ENCODE data around the gene SLCO4A1.
A peak's percentile ranks its signal among the peaks of the same experiment; 100 is the strongest.

SLCO4A1 gene, protein sequence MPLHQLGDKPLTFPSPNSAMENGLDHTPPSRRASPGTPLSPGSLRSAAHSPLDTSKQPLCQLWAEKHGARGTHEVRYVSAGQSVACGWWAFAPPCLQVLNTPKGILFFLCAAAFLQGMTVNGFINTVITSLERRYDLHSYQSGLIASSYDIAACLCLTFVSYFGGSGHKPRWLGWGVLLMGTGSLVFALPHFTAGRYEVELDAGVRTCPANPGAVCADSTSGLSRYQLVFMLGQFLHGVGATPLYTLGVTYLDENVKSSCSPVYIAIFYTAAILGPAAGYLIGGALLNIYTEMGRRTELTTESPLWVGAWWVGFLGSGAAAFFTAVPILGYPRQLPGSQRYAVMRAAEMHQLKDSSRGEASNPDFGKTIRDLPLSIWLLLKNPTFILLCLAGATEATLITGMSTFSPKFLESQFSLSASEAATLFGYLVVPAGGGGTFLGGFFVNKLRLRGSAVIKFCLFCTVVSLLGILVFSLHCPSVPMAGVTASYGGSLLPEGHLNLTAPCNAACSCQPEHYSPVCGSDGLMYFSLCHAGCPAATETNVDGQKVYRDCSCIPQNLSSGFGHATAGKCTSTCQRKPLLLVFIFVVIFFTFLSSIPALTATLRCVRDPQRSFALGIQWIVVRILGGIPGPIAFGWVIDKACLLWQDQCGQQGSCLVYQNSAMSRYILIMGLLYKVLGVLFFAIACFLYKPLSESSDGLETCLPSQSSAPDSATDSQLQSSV

DNA sequence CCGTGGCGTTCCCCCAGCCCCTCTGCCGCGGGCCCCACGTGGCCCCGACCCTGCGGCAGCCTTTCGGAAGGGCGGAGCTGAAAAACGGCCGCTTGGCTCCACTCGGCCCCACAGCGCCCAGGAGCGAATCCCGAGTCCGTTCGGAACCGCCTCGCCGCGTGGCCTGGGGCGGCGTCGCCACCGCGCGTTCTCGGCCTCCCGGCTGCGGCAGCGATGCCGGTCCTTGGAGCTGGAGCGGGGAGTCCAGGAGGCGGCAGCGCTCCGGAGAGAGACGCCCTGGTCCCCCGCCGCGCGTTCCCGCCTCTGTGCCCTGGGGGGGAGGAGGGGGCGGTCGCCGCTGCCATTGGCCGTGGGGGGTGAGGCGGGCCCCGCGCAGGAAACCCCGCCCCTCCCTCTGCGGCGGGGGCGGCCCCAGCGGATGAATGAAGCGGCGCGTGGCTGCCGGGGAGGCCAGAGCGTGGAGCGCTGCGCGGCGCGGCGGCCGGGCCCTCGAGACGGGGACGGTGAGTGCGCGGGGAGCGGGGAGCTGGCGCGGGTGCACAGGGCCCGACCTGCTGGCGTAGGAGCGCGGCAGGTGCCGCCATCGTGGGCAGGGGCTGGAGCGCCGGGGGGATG is at the start of gene SLCO4A1:
TSS of gene SLCO4A1 (plus strand) at position 453 of the 615 bp plus-strand sequence. CDS start 13,952 bp downstream, outside the sequence.
- no peaks in the 10 kb centered on the region for H3K4me1 ChIP-seq (ENCODE audit: control insufficient read depth, low read depth, low read length)
- no peak within 1 kb of the TSS for H3K27ac ChIP-seq (ENCODE audit: low read length)
- H3K9ac ChIP-seq (ENCODE audit: low read length): peak within 1 kb of the TSS; percentile 42
- peaks cover 56% of the 10 kb centered on the region for H3K27me3 ChIP-seq (ENCODE audit: control insufficient read depth, insufficient read depth, low read length)
- H3K4me3 ChIP-seq (ENCODE audit: low read length): peak within 1 kb of the TSS; percentile 64
- H3K36me3 ChIP-seq (ENCODE audit: control insufficient read depth, low read depth, low read length): no peaks in the 10 kb centered on the region
- H3K9me3 ChIP-seq (ENCODE audit: control insufficient read depth, low read depth, low read length): no peaks in the 10 kb centered on the region

DNA sequence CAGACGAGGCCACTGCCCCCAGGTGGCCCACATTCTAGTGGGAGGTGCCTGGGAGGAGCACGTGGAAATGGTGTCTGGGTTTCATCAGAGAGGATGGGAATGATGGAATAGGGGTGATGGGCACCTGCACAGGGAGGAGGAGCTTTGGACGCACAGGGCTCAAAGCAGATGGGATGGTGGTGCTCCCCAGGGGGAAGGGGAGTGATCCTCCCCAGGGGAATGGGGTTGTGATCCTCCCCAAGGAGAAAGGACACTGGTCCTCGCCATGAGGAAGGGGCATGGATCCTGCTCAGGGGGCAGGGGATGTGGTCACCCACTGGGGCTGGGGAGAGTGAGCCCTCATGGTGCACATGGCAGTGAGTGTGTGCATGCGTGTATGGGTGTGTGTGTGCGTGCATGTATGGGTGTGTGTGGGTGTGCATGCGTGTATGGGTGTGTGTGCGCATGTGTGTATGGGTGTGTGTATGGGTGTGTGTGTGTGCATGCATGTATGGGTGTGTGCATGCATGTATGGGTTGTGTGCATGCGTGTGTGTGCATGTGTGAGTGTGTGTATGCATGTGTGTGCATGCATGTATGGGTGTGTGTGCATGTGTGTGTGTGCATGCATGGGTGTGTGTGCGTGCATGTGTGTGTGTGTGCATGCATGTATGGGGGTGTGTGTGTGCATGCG is 49.7 kb upstream of the SLCO4A1 start:
- Histone ChIP-seq H3K9me3 (ENCODE audit: control insufficient read depth, low read depth, low read length) (no peaks in the 10 kb centered on the region), H3K36me3 (ENCODE audit: control insufficient read depth, low read depth, low read length) (no peaks in the 10 kb centered on the region), H3K27ac (ENCODE audit: low read length) (no peak overlapping the region), H3K9ac (ENCODE audit: low read length) (no peak overlapping the region), H3K4me1 (ENCODE audit: control insufficient read depth, low read depth, low read length) (no peaks in the 10 kb centered on the region), H3K4me3 (ENCODE audit: low read length) (no peak overlapping the region), H3K27me3 (ENCODE audit: control insufficient read depth, insufficient read depth, low read length) (no peaks in the 10 kb centered on the region)

DNA sequence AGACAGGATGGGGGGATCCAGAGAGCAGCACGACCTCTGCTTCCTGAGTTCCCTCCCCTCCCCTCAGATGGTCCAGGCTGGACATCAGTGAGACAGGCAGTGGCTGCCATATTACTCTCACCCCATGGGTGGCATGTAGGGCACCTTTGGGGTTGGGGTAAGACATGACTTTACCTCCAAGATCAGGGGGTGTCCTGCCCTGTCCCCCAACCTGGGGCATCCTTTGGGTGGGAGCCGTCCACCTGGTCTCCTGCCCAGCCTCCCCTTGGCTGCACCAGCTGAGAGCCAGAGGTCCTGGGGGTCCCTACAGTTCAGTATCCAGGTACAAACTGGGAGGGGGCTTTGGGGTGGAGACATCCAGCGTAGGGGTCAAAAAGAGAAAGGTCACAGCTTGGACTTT is 48.7 kb upstream of the SLCO4A1 start:
- Histone ChIP-seq H3K4me3 (ENCODE audit: low read length) (no peak overlapping the region), H3K27ac (ENCODE audit: low read length) (no peak overlapping the region), H3K9ac (ENCODE audit: low read length) (no peak overlapping the region), H3K4me1 (ENCODE audit: control insufficient read depth, low read depth, low read length) (no peaks in the 10 kb centered on the region), H3K36me3 (ENCODE audit: control insufficient read depth, low read depth, low read length) (no peaks in the 10 kb centered on the region), H3K9me3 (ENCODE audit: control insufficient read depth, low read depth, low read length) (no peaks in the 10 kb centered on the region), H3K27me3 (ENCODE audit: control insufficient read depth, insufficient read depth, low read length) (no peaks in the 10 kb centered on the region)

DNA sequence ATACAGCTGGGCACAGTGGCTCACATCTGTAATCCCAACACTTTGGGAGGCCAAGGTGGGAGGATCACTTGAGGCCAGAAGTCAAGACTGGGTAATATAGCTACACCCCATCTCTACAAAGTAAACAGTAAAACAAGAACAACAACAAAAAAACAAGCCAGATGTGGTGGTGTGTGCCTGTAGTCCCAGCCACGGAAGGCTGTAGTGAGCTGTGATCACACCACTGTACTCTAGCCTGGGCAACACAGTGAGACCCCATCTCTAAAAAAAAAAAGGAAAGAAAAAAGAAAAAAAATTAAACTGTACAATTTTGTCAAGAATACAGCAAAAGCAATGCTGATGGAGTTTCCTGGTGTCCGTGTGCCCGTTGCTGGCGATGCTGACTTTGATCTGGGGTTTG is 47.2 kb upstream of the SLCO4A1 start:
- H3K4me3 ChIP-seq (ENCODE audit: low read length): no peak overlapping the region
- H3K27ac ChIP-seq (ENCODE audit: low read length): no peak overlapping the region
- H3K9ac ChIP-seq (ENCODE audit: low read length): no peak overlapping the region
- H3K36me3 ChIP-seq (ENCODE audit: control insufficient read depth, low read depth, low read length): no peaks in the 10 kb centered on the region
- H3K9me3 ChIP-seq (ENCODE audit: control insufficient read depth, low read depth, low read length): no peaks in the 10 kb centered on the region
- H3K4me1 ChIP-seq (ENCODE audit: control insufficient read depth, low read depth, low read length): no peaks in the 10 kb centered on the region
- H3K27me3 ChIP-seq (ENCODE audit: control insufficient read depth, insufficient read depth, low read length): no peaks in the 10 kb centered on the region

DNA sequence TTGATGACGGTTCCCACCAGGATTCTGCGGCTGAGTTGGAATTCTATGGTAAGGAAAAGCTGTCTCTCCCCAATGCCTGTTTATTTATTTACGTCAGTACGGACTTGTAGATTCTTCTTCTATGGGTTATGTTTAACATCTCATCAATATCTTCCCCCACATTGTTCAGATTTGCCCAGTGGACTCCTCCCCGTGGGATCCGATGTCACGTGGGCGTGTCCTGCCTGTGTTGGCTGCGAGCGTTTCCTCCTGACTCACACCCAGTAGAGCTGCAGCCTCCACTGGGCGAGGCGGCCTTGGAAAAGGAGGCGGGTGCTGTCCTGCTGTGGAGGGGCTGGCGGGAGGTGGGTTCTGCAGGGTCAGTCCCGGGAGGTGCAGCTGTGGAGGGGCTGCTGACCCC is 46.8 kb upstream of the SLCO4A1 start:
- Histone ChIP-seq H3K4me3 (ENCODE audit: low read length) (no peak overlapping the region), H3K4me1 (ENCODE audit: control insufficient read depth, low read depth, low read length) (peaks cover 1% of the 10 kb centered on the region), H3K27ac (ENCODE audit: low read length) (no peak overlapping the region), H3K9ac (ENCODE audit: low read length) (no peak overlapping the region), H3K27me3 (ENCODE audit: control insufficient read depth, insufficient read depth, low read length) (no peaks in the 10 kb centered on the region), H3K9me3 (ENCODE audit: control insufficient read depth, low read depth, low read length) (no peaks in the 10 kb centered on the region), H3K36me3 (ENCODE audit: control insufficient read depth, low read depth, low read length) (no peaks in the 10 kb centered on the region)

DNA sequence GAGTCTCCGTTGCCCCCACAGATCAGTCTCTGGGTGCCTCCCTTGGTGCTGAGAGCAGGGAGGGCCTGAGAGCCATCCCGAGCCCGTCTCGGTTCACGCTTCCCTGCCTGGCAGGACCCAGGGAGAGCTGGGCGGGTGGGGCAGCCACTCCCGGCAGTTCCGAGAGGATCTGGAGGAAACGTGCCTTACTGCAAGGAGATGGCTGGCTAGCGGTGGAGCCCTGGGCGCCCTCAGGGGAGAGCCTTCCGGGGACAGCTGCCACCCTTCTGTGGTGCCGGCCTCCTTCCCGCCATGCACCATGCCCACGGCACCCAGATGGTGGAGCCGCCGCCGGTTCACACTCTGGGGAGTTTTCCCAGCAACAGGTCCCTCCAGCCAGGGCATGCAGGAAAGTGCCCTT is 45.8 kb upstream of the SLCO4A1 start:
- Histone ChIP-seq H3K27me3 (ENCODE audit: control insufficient read depth, insufficient read depth, low read length) (no peaks in the 10 kb centered on the region), H3K9ac (ENCODE audit: low read length) (no peak overlapping the region), H3K4me1 (ENCODE audit: control insufficient read depth, low read depth, low read length) (peaks cover 3% of the 10 kb centered on the region), H3K36me3 (ENCODE audit: control insufficient read depth, low read depth, low read length) (no peaks in the 10 kb centered on the region), H3K4me3 (ENCODE audit: low read length) (no peak overlapping the region), H3K27ac (ENCODE audit: low read length) (no peak overlapping the region), H3K9me3 (ENCODE audit: control insufficient read depth, low read depth, low read length) (no peaks in the 10 kb centered on the region)

DNA sequence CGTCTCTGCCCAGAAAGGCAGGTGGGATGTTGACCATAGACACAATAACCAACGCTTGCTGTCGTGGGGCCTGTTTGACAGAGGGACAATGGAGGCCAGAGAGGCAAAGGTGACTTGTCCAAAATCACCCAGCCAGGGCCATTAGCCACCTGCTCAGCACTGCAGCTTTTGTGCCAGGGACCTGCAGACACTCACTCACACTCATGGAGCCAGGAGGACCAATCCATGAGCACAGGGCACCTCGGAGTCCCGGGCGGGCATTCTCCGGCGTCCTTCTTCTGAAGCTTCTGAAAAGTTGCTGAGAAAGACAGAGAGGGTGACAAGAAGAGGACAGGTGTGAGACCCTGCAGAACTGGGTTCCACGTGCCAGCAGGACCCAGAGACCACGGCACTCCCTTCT is 45.4 kb upstream of the SLCO4A1 start:
- no peak overlapping the region for H3K4me3 ChIP-seq (ENCODE audit: low read length)
- no peaks in the 10 kb centered on the region for H3K9me3 ChIP-seq (ENCODE audit: control insufficient read depth, low read depth, low read length)
- H3K9ac ChIP-seq (ENCODE audit: low read length): no peak overlapping the region
- H3K27ac ChIP-seq (ENCODE audit: low read length): no peak overlapping the region
- H3K36me3 ChIP-seq (ENCODE audit: control insufficient read depth, low read depth, low read length): no peaks in the 10 kb centered on the region
- H3K27me3 ChIP-seq (ENCODE audit: control insufficient read depth, insufficient read depth, low read length): no peaks in the 10 kb centered on the region
- peaks cover 3% of the 10 kb centered on the region for H3K4me1 ChIP-seq (ENCODE audit: control insufficient read depth, low read depth, low read length)

DNA sequence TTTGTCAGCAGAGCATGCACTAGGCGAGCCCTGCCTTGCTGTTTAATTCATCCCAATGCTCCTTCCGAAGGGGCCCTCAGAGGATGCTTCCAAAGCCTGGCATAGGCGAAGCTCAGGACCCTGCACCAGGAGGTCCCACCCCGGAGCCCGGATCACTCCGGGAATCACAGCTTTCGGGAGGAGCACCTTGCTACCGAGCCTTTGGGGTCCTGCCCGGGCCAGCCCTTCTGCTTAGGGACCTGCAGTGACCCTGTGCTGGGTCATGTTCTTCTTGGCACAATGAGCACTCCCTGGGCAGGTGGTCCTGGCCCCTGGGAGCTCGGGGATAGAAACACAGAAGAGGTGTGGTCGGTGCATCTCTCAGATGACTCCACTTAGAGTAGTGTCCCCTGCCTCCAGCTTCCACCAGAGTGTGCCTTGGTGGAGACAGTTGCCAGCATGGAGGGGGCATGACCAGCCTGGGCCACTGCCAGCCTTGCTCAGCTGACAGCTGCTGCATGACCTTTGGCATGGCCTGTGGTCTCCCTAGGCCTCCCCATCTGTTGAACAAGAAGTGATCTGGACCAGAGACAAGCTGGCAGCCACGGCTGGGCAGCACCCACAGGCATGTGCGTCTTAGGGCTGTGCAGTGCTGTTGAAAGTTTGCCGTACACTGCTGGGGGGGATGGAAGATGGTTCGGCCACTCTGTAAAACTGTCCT is 44.7 kb upstream of the SLCO4A1 start:
- H3K9ac ChIP-seq (ENCODE audit: low read length): no peak overlapping the region
- H3K9me3 ChIP-seq (ENCODE audit: control insufficient read depth, low read depth, low read length): no peaks in the 10 kb centered on the region
- H3K4me1 ChIP-seq (ENCODE audit: control insufficient read depth, low read depth, low read length): peaks cover 3% of the 10 kb centered on the region
- no peaks in the 10 kb centered on the region for H3K27me3 ChIP-seq (ENCODE audit: control insufficient read depth, insufficient read depth, low read length)
- no peak overlapping the region for H3K4me3 ChIP-seq (ENCODE audit: low read length)
- H3K36me3 ChIP-seq (ENCODE audit: control insufficient read depth, low read depth, low read length): no peaks in the 10 kb centered on the region
- H3K27ac ChIP-seq (ENCODE audit: low read length): no peak overlapping the region

DNA sequence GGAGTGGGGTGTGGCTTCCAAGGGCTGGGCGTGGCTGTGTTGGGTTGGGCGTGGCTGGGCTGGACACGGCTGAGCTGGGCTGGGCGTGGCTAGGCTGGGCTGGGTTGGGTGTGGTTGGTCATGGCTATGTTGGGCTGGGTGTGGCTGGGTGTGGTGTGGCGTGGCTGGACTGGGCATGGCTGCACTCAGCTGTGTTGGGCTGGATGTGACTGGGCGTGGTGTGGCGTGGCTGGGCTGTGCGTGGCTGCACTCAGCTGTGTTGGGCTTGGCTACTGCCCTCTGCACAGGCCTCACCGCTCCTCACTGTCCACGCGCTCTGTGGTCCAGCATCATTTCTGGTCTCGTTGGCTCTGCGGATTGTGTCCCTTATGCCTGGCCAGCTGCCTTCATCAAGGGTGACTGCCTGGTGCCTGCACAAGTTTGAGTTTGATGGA is 43.5 kb upstream of the SLCO4A1 start:
- Histone ChIP-seq H3K4me1 (ENCODE audit: control insufficient read depth, low read depth, low read length) (peaks cover 3% of the 10 kb centered on the region), H3K27ac (ENCODE audit: low read length) (no peak overlapping the region), H3K4me3 (ENCODE audit: low read length) (no peak overlapping the region), H3K9ac (ENCODE audit: low read length) (no peak overlapping the region), H3K36me3 (ENCODE audit: control insufficient read depth, low read depth, low read length) (no peaks in the 10 kb centered on the region), H3K9me3 (ENCODE audit: control insufficient read depth, low read depth, low read length) (no peaks in the 10 kb centered on the region), H3K27me3 (ENCODE audit: control insufficient read depth, insufficient read depth, low read length) (no peaks in the 10 kb centered on the region)

DNA sequence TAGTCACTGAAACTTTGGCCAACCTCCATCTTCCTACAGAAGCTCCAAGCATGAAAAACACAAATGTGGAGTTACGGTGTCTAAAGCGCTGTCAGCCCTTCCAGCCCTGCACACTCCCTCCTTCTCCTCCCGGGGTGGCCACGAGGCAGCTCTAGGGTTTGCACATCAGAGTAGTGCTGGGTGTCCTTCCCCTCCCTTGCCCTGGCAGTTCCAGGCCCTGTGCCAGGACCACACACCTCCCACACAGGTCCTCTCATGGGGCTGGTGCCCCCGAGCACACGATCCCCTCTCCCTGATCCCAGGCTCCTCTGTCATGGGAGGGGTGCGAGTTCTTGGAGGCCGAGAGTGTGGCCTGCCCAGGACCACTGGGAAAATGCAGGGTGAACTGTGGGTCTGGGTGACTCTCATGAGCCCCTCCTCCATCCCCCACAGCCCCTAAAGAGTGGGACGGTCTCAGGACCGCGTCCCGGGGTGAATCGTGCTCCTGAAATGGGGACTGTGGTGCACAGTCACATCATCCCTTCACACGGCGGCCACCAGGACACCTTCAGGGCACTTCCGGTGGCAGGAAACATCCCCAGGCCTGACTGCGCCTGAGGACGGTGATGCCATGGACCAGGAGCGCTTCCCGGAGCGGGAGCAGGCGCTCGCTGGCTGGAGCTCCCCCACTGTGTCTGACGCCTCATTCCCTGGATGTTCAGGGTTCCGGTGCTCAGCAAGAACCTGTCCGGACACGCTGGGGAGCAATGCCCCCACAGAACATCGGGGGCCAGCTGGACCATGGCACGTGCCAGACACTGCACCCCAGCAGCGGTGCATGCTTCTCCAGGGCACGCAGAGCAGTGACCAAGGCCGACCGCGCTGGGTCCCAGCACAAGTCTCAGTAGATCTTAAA is 42.8 kb upstream of the SLCO4A1 start:
- Histone ChIP-seq H3K9ac (ENCODE audit: low read length) (no peak overlapping the region), H3K4me3 (ENCODE audit: low read length) (no peak overlapping the region), H3K27ac (ENCODE audit: low read length) (no peak overlapping the region)

More for the DNA sequence above, 42.8 kb upstream of the SLCO4A1 start:
- Histone ChIP-seq H3K36me3 (ENCODE audit: control insufficient read depth, low read depth, low read length) (no peaks in the 10 kb centered on the region), H3K9me3 (ENCODE audit: control insufficient read depth, low read depth, low read length) (no peaks in the 10 kb centered on the region), H3K4me1 (ENCODE audit: control insufficient read depth, low read depth, low read length) (peaks cover 3% of the 10 kb centered on the region), H3K27me3 (ENCODE audit: control insufficient read depth, insufficient read depth, low read length) (no peaks in the 10 kb centered on the region)

Data from iPS-18a (cell line).